K562 (cell line): Measurements from ENCODE around the gene LAMTOR4.

Source experiments
- CHD2 ChIP-seq: IDR thresholded peaks from 2 replicates; pipeline ENCODE4 v1.6.1; 2011; ENCODE audit warnings: low read depth, low read length
- CREB1 ChIP-seq, 2 experiments: sonication (generic) in 1 of 2; formaldehyde crosslinking in 1 of 2; IDR thresholded peaks; 2 replicates each; pipeline versions ENCODE4 v1.6.1 to v1.8.0; 2012 to 2022; ENCODE audit warnings: inconsistent platforms in 1 of 2, mild to moderate bottlenecking in 1 of 2, missing genetic modification reagents in 1 of 2, moderate library complexity in 1 of 2
- NR2C2 ChIP-seq, 2 experiments: fragments of 200-800 bp in 1 of 2; sonication (Bioruptor generic) in 1 of 2; sonication (generic) in 1 of 2; formaldehyde crosslinking in 1 of 2; IDR thresholded peaks; 2 replicates each; pipeline versions ENCODE4 v1.6.1 to v1.8.0; 2016 to 2022; ENCODE audit warnings: mild to moderate bottlenecking in 1 of 2, missing compliant biosample characterization in 1 of 2, missing genetic modification characterization in 1 of 2, missing genetic modification reagents in 1 of 2
- PHF21A ChIP-seq: fragments of 450-650 bp; IDR thresholded peaks from 2 replicates; pipeline ENCODE4 v1.6.1; 2017; ENCODE audit warnings: low read depth, borderline replicate concordance
- RBM14 ChIP-seq: fragments of 200-400 bp; formaldehyde crosslinking; IDR thresholded peaks from 2 replicates; pipeline ENCODE4 v1.6.1; 2018; ENCODE audit warnings: low read depth, mild to moderate bottlenecking, low read length, moderate library complexity, borderline replicate concordance; ENCODE audit not compliant: insufficient read depth
- SOX6 ChIP-seq: fragments of 450-650 bp; IDR thresholded peaks from 2 replicates; pipeline ENCODE4 v1.6.1; 2014; ENCODE audit warnings: mild to moderate bottlenecking
- ZNF143 ChIP-seq: sonication (generic); formaldehyde crosslinking; IDR thresholded peaks from 2 replicates; pipeline ENCODE4 v1.9.0; 2022; ENCODE audit warnings: mild to moderate bottlenecking, missing genetic modification reagents
- ZNF224 ChIP-seq: sonication (generic); formaldehyde crosslinking; IDR thresholded peaks from 2 replicates; pipeline ENCODE4 v1.8.0; 2022; ENCODE audit warnings: mild to moderate bottlenecking, missing genetic modification reagents
- TF ChIP-seq, protein P1 (sequence below), 3 experiments: IDR thresholded peaks in 2 of 3; conservative IDR thresholded peaks in 1 of 3; 2 replicates each; pipeline ENCODE4 v1.5.1; 2011 to 2012; ENCODE audit warnings: low read length in 3 of 3, mild to moderate bottlenecking in 3 of 3, control low read depth in 2 of 3, improper control_type of control experiment in 1 of 3, inconsistent platforms in 1 of 3, low read depth in 1 of 3, mixed read lengths in 1 of 3, moderate library complexity in 1 of 3; ENCODE audit not compliant: insufficient read depth in 2 of 3
- TF ChIP-seq, protein P2 (sequence below): fragments of 450-650 bp; IDR thresholded peaks from 2 replicates; pipeline ENCODE4 v1.6.1; 2018; ENCODE audit not compliant: partially characterized antibody

DNA sequence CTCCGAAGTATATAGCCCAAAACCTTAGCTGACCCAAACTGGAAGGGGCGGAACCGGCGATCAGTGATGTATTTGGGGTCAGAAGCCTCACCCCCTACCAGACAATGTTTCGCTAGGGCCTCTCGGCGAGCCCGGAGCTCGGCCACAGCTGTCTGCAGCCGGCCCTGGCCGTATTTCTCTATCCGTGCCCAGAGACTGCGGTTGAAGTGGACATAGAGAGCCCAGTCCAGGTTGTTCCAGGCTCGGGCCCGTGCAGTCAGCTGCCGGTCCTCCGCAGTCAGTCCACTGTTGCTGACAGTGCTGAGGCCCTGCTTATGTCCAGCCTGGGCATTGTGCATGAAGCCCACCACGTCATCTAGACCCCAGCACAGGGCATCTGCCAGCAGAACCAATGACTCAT, 11.3 kb downstream of the LAMTOR4 start:
- no peak for TF ChIP-seq NR2C2 (CRISPR knock-in tag; IDR thresholded peaks at IDR 0.05)
- no peak for TF ChIP-seq NR2C2 (tag; IDR thresholded peaks at IDR 0.05)
- TF ChIP-seq CHD2 = no peak
- no peak for TF ChIP-seq ZNF224 (CRISPR knock-in tag)
- TF ChIP-seq PHF21A = no peak
- TF ChIP-seq SOX6 = no peak
- no peak for TF ChIP-seq CREB1 (IDR thresholded peaks at IDR 0.05)
- no peak for TF ChIP-seq CREB1 (CRISPR knock-in tag; IDR thresholded peaks at IDR 0.05)
- TF ChIP-seq, protein P1, sequence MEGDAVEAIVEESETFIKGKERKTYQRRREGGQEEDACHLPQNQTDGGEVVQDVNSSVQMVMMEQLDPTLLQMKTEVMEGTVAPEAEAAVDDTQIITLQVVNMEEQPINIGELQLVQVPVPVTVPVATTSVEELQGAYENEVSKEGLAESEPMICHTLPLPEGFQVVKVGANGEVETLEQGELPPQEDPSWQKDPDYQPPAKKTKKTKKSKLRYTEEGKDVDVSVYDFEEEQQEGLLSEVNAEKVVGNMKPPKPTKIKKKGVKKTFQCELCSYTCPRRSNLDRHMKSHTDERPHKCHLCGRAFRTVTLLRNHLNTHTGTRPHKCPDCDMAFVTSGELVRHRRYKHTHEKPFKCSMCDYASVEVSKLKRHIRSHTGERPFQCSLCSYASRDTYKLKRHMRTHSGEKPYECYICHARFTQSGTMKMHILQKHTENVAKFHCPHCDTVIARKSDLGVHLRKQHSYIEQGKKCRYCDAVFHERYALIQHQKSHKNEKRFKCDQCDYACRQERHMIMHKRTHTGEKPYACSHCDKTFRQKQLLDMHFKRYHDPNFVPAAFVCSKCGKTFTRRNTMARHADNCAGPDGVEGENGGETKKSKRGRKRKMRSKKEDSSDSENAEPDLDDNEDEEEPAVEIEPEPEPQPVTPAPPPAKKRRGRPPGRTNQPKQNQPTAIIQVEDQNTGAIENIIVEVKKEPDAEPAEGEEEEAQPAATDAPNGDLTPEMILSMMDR (IDR thresholded peaks at IDR 0.05 in 2 of 3, conservative IDR thresholded peaks at IDR 0.05 in 1 of 3; ENCODE audit: insufficient read depth in 2 of 3, low read depth in 1 of 3, low read length in 3 of 3) = no peak
- no peak for TF ChIP-seq ZNF143 (CRISPR knock-in tag)
- no peak for TF ChIP-seq RBM14
- TF ChIP-seq, protein P2, sequence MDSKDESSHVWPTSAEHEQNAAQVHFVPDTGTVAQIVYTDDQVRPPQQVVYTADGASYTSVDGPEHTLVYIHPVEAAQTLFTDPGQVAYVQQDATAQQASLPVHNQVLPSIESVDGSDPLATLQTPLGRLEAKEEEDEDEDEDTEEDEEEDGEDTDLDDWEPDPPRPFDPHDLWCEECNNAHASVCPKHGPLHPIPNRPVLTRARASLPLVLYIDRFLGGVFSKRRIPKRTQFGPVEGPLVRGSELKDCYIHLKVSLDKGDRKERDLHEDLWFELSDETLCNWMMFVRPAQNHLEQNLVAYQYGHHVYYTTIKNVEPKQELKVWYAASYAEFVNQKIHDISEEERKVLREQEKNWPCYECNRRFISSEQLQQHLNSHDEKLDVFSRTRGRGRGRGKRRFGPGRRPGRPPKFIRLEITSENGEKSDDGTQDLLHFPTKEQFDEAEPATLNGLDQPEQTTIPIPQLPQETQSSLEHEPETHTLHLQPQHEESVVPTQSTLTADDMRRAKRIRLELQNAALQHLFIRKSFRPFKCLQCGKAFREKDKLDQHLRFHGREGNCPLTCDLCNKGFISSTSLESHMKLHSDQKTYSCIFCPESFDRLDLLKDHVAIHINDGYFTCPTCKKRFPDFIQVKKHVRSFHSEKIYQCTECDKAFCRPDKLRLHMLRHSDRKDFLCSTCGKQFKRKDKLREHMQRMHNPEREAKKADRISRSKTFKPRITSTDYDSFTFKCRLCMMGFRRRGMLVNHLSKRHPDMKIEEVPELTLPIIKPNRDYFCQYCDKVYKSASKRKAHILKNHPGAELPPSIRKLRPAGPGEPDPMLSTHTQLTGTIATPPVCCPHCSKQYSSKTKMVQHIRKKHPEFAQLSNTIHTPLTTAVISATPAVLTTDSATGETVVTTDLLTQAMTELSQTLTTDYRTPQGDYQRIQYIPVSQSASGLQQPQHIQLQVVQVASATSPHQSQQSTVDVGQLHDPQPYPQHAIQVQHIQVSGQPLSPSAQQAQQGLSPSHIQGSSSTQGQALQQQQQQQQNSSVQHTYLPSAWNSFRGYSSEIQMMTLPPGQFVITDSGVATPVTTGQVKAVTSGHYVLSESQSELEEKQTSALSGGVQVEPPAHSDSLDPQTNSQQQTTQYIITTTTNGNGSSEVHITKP = no peak
